GM23338 (cell line): ENCODE measurements around the gene TRIM71. TPM values are rescaled to one million over a fixed set of nuclear protein-coding genes. Genes with fewer than 3 reads are reported as not detected.

ENCODE experiments used
- ATAC-seq: fragments of 200-7000 bp; cut with Tn5 transposase; 3 replicates; pipeline ENCODE4 v1.9.1; 2020
- DNase-seq: peaks from one replicate; pipeline ENCODE4 v3.0.0-alpha.2; 2015; ENCODE audit warnings: low spot score
- H2AFZ ChIP-seq: fragments of 200-600 bp; sonication (generic); 2 replicates; pipeline ENCODE4 v1.8.0; 2016; ENCODE audit warnings: antibody characterized with exemption, mild to moderate bottlenecking, moderate library complexity
- H3F3A ChIP-seq: fragments of 200-600 bp; sonication (generic); replicated peaks from 2 replicates; pipeline ENCODE4 v1.8.0; 2017; ENCODE audit warnings: antibody characterized with exemption, mixed run types, low read depth
- H3K27ac ChIP-seq: fragments of 200-600 bp; sonication (generic); 2 replicates; pipeline ENCODE4 v1.6.1; 2016; ENCODE audit warnings: low read depth
- H3K27me3 ChIP-seq: fragments of 200-600 bp; sonication (generic); 2 replicates; pipeline ENCODE4 v1.8.0; 2016; ENCODE audit warnings: mild to moderate bottlenecking, mixed run types, moderate library complexity; ENCODE audit not compliant: insufficient read depth
- H3K36me3 ChIP-seq: fragments of 200-600 bp; sonication (generic); 2 replicates; pipeline ENCODE4 v1.8.0; 2016; ENCODE audit warnings: mild to moderate bottlenecking; ENCODE audit not compliant: insufficient read depth
- H3K4me1 ChIP-seq: fragments of 200-600 bp; sonication (generic); 2 replicates; pipeline ENCODE4 v1.8.0; 2016; ENCODE audit warnings: mild to moderate bottlenecking, moderate library complexity; ENCODE audit not compliant: insufficient read depth
- H3K4me2 ChIP-seq: fragments of 200-600 bp; sonication (generic); 2 replicates; pipeline ENCODE4 v1.7.1; 2017; ENCODE audit warnings: mixed run types
- H3K4me3 ChIP-seq: fragments of 200-600 bp; sonication (generic); 2 replicates; pipeline ENCODE4 v1.6.1; 2016; ENCODE audit warnings: mixed run types
- H3K79me2 ChIP-seq: fragments of 200-600 bp; sonication (generic); replicated peaks from 2 replicates; pipeline ENCODE4 v1.8.0; 2017; ENCODE audit warnings: mild to moderate bottlenecking; ENCODE audit not compliant: insufficient read depth
- H3K9me2 ChIP-seq: fragments of 200-600 bp; sonication (generic); 2 replicates; pipeline ENCODE4 v1.8.0; 2017; ENCODE audit not compliant: insufficient read depth
- H4K20me1 ChIP-seq: fragments of 200-600 bp; sonication (generic); replicated peaks from 2 replicates; pipeline ENCODE4 v1.8.0; 2017; ENCODE audit warnings: mild to moderate bottlenecking; ENCODE audit not compliant: insufficient read depth
- H3K27ac Mint-ChIP-seq: 2 replicates; pipeline ENCODE4 v1.8.0; 2020; ENCODE audit warnings: inconsistent platforms, mild to moderate bottlenecking, moderate library complexity, mixed read lengths
- H3K27me3 Mint-ChIP-seq: 3 replicates; pipeline ENCODE4 v1.8.0; 2022; ENCODE audit warnings: low read depth, mild to moderate bottlenecking, moderate library complexity, mixed read lengths, inconsistent platforms; ENCODE audit not compliant: insufficient read depth, poor library complexity
- H3K36me3 Mint-ChIP-seq: 3 replicates; pipeline ENCODE4 v1.8.0; 2021; ENCODE audit warnings: low read depth, mild to moderate bottlenecking, inconsistent platforms, moderate library complexity, mixed read lengths
- H3K4me1 Mint-ChIP-seq: 3 replicates; pipeline ENCODE4 v1.8.0; 2020; ENCODE audit warnings: mild to moderate bottlenecking, inconsistent platforms, mixed read lengths
- H3K4me3 Mint-ChIP-seq: 3 replicates; pipeline ENCODE4 v1.8.0; 2021; ENCODE audit warnings: moderate library complexity, mild to moderate bottlenecking, inconsistent platforms, mixed read lengths
- H3K9me3 Mint-ChIP-seq: 3 replicates; pipeline ENCODE4 v1.8.0; 2020; ENCODE audit warnings: moderate library complexity, mild to moderate bottlenecking, inconsistent platforms, mixed read lengths
- CREB1 ChIP-seq: fragments of 250-450 bp; sonication (Bioruptor Pico); IDR thresholded peaks from 2 replicates; pipeline ENCODE4 v1.5.0; 2020; ENCODE audit warnings: low read depth, mild to moderate bottlenecking, moderate library complexity
- ETS1 ChIP-seq: IDR thresholded peaks from 2 replicates; pipeline ENCODE4 v1.6.1; 2016; ENCODE audit warnings: antibody characterized with exemption
- EZH2 ChIP-seq: fragments of 200-600 bp; sonication (generic); IDR thresholded peaks from one replicate; pipeline ENCODE4 v1.8.0; 2017; ENCODE audit warnings: antibody characterized with exemption, mild to moderate bottlenecking, low read depth; ENCODE audit not compliant: unreplicated experiment
- EZH2phosphoT487 ChIP-seq: fragments of 200-600 bp; sonication (generic); IDR thresholded peaks from one replicate; pipeline ENCODE4 v1.8.1; 2018; ENCODE audit warnings: antibody characterized with exemption; ENCODE audit not compliant: unreplicated experiment
- NANOG ChIP-seq: IDR thresholded peaks from 2 replicates; pipeline ENCODE4 v1.6.1; 2016; ENCODE audit warnings: antibody characterized with exemption, borderline replicate concordance
- POLR2AphosphoS5 ChIP-seq: IDR thresholded peaks from 2 replicates; pipeline ENCODE4 v1.6.1; 2016; ENCODE audit warnings: antibody characterized with exemption, low read depth
- STAT1 ChIP-seq: IDR thresholded peaks from one replicate; pipeline ENCODE4 v1.6.1; 2016; ENCODE audit warnings: antibody characterized with exemption; ENCODE audit not compliant: unreplicated experiment
- ZNF114 ChIP-seq: fragments of 250-450 bp; sonication (Bioruptor Pico); IDR thresholded peaks from 2 replicates; pipeline ENCODE4 v1.5.0; 2020; ENCODE audit warnings: mild to moderate bottlenecking, moderate library complexity
- ZNF331 ChIP-seq: fragments of 250-450 bp; sonication (Bioruptor Pico); IDR thresholded peaks from 2 replicates; pipeline ENCODE4 v1.5.0; 2020; ENCODE audit warnings: low read depth, mild to moderate bottlenecking, moderate library complexity
- polyA plus RNA-seq: library from polyadenylated mRNA; unstranded; fragments of >200 nt; fragmentation: Nextera tagmentation; extraction: Ambion mirVana; gene quantifications from 2 replicates; pipeline ENCODE4 v1.2.1, GENCODE V29; 2016
- total RNA-seq: library from RNA; depleted of rRNA; stranded (reverse); fragments of >200 nt; shearing (Covaris generic); gene quantifications from 2 replicates; pipeline ENCODE4 v1.2.3, GENCODE V29; 2014
- TF ChIP-seq, protein P1 (sequence below): IDR thresholded peaks from one replicate; pipeline ENCODE4 v1.6.1; 2018; ENCODE audit warnings: antibody characterized with exemption; ENCODE audit not compliant: unreplicated experiment
- TF ChIP-seq, protein P2 (sequence below), 2 experiments: fragments of 200-600 bp in 1 of 2; sonication (generic) in 1 of 2; conservative IDR thresholded peaks; 2 replicates each; pipeline versions ENCODE4 v1.5.1 to v1.6.1; 2016 to 2017; ENCODE audit warnings: antibody characterized with exemption in 2 of 2, low read depth in 2 of 2, mild to moderate bottlenecking in 2 of 2, moderate library complexity in 1 of 2

Gene TRIM71
- total and polyA plus RNA-seq, 2 experiments from 2014 or later: 71.5 to 346 TPM

- H3K9me2 ChIP-seq: no peaks in the 10 kb centered on the region
- H3K79me2 ChIP-seq: peaks cover 100% of the 10 kb centered on the region
- H3K4me2 ChIP-seq: no peak overlapping the region
- Mint-ChIP-seq H3K27ac (peak overlapping the region; percentile 53; the same call in 1 of the 2 replicates), H3K4me1 (peaks cover 84% of the 10 kb centered on the region), H3K9me3 (no peaks in the 10 kb centered on the region; the same call in 2 of the 3 replicates), H3K36me3 (peaks cover 92% of the 10 kb centered on the region), H3K4me3 (no peak overlapping the region), H3K27me3 (peaks cover 36% of the 10 kb centered on the region)
- H3K27ac ChIP-seq: peak overlapping the region; percentile 73
- no peak overlapping the region for H3K4me3 ChIP-seq
- H3F3A ChIP-seq: peaks cover 68% of the 10 kb centered on the region
- H3K27me3 ChIP-seq: no peaks in the 10 kb centered on the region
- DNase-seq: no peak
- H4K20me1 ChIP-seq: peaks cover 89% of the 10 kb centered on the region
- ATAC-seq: no peak
- TF ChIP-seq ZNF331 (CRISPR knock-in tag): no peak
- TF ChIP-seq ETS1: no peak
- no peak for TF ChIP-seq EZH2phosphoT487
- TF ChIP-seq, protein P1, sequence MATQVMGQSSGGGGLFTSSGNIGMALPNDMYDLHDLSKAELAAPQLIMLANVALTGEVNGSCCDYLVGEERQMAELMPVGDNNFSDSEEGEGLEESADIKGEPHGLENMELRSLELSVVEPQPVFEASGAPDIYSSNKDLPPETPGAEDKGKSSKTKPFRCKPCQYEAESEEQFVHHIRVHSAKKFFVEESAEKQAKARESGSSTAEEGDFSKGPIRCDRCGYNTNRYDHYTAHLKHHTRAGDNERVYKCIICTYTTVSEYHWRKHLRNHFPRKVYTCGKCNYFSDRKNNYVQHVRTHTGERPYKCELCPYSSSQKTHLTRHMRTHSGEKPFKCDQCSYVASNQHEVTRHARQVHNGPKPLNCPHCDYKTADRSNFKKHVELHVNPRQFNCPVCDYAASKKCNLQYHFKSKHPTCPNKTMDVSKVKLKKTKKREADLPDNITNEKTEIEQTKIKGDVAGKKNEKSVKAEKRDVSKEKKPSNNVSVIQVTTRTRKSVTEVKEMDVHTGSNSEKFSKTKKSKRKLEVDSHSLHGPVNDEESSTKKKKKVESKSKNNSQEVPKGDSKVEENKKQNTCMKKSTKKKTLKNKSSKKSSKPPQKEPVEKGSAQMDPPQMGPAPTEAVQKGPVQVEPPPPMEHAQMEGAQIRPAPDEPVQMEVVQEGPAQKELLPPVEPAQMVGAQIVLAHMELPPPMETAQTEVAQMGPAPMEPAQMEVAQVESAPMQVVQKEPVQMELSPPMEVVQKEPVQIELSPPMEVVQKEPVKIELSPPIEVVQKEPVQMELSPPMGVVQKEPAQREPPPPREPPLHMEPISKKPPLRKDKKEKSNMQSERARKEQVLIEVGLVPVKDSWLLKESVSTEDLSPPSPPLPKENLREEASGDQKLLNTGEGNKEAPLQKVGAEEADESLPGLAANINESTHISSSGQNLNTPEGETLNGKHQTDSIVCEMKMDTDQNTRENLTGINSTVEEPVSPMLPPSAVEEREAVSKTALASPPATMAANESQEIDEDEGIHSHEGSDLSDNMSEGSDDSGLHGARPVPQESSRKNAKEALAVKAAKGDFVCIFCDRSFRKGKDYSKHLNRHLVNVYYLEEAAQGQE: no peak
- no peak for TF ChIP-seq ZNF114 (CRISPR knock-in tag)
- no peak for TF ChIP-seq NANOG
- no peak overlapping the region for H2AFZ ChIP-seq
- H3K36me3 ChIP-seq: peaks cover 50% of the 10 kb centered on the region
- H3K4me1 ChIP-seq: peaks cover 41% of the 10 kb centered on the region
Measured at GRCh38 chr3:32886296-32886695, 68.5 kb downstream of the TRIM71 start.

GRCh38 chr3:32886911-32887310 is 69.1 kb downstream of the TRIM71 start:
- Histone ChIP-seq H3K27me3 (no peaks in the 10 kb centered on the region), H3K79me2 (peaks cover 100% of the 10 kb centered on the region), H3F3A (peaks cover 68% of the 10 kb centered on the region), H3K4me1 (peaks cover 38% of the 10 kb centered on the region), H3K36me3 (peaks cover 53% of the 10 kb centered on the region), H2AFZ (no peak overlapping the region), H3K4me2 (no peak overlapping the region), H4K20me1 (peaks cover 89% of the 10 kb centered on the region), H3K9me2 (no peaks in the 10 kb centered on the region), H3K27ac (peak overlapping the region; percentile 73), H3K4me3 (no peak overlapping the region)
- TF ChIP-seq, protein P1: no peak
- TF ChIP-seq STAT1: no peak
- no peak for TF ChIP-seq ZNF114 (CRISPR knock-in tag)
- no peak for TF ChIP-seq EZH2
- no peak for TF ChIP-seq ETS1
- TF ChIP-seq, protein P2, sequence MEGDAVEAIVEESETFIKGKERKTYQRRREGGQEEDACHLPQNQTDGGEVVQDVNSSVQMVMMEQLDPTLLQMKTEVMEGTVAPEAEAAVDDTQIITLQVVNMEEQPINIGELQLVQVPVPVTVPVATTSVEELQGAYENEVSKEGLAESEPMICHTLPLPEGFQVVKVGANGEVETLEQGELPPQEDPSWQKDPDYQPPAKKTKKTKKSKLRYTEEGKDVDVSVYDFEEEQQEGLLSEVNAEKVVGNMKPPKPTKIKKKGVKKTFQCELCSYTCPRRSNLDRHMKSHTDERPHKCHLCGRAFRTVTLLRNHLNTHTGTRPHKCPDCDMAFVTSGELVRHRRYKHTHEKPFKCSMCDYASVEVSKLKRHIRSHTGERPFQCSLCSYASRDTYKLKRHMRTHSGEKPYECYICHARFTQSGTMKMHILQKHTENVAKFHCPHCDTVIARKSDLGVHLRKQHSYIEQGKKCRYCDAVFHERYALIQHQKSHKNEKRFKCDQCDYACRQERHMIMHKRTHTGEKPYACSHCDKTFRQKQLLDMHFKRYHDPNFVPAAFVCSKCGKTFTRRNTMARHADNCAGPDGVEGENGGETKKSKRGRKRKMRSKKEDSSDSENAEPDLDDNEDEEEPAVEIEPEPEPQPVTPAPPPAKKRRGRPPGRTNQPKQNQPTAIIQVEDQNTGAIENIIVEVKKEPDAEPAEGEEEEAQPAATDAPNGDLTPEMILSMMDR (conservative IDR thresholded peaks at IDR 0.05; ENCODE audit: low read depth in 2 of 2): no peak
- TF ChIP-seq NANOG: no peak
- no peak for TF ChIP-seq CREB1
- TF ChIP-seq POLR2AphosphoS5: no peak; the same call in 1 of the 2 replicates
- TF ChIP-seq ZNF331 (CRISPR knock-in tag): no peak
- no peak for TF ChIP-seq EZH2phosphoT487
- Mint-ChIP-seq H3K27me3 (peaks cover 38% of the 10 kb centered on the region), H3K4me1 (peaks cover 84% of the 10 kb centered on the region), H3K9me3 (no peaks in the 10 kb centered on the region; the same call in 2 of the 3 replicates), H3K36me3 (peaks cover 92% of the 10 kb centered on the region), H3K27ac (peak overlapping the region; percentile 66; the same call in 1 of the 2 replicates), H3K4me3 (no peak overlapping the region)
- ATAC-seq: no peak
- DNase-seq: no peak
